ENCODE data around the gene ZBTB7C. TPM values are rescaled to one million over a fixed set of nuclear protein-coding genes. Genes with fewer than 3 reads are reported as not detected.

Gene ZBTB7C
- total and polyA plus RNA-seq, 8 donors = 3.0 to 47.8 (median 19.3) TPM

- no peak overlapping the region for H3K27ac ChIP-seq
- peaks cover 0 to 3% (median 0%) of the 10 kb centered on the region in 3 donors for H3K27me3 ChIP-seq
- intact Hi-C loops (cut with DNase I; ENCODE audit: low total_unique reads) = loop anchor here (10.0 kb wide), 1 partner anchor 111 kb away; no protein-coding TSS in a partner anchor
- no peak for TF ChIP-seq CTCF (IDR thresholded peaks at IDR 0.05)
- TF ChIP-seq POLR2AphosphoS5 (IDR thresholded peaks at IDR 0.05) = no peak
- no peak for TF ChIP-seq POLR2A (IDR thresholded peaks at IDR 0.05)
- TF ChIP-seq EP300 (IDR thresholded peaks at IDR 0.05) = no peak
- DNase-seq = no peak
- H3K36me3 ChIP-seq = no peaks in the 10 kb centered on the region
- H3K4me1 ChIP-seq = peaks cover 0 to 18% (median 3%) of the 10 kb centered on the region in 4 donors
- no peaks in the 10 kb centered on the region for H3K9me3 ChIP-seq
- WGBS, 5 donors = 32 to 65% (median 55%) methylated on average over 4 of the region's 4 CpGs
- H3K4me3 ChIP-seq = no peak overlapping the region
These were observed 75.6 kb downstream of the ZBTB7C start for GRCh38 chr18:48333563-48333962.

- Histone ChIP-seq H3K27ac (no peak overlapping the region), H3K4me3 (no peak overlapping the region), H3K4me1 (peaks cover 0 to 18% (median 3%) of the 10 kb centered on the region in 4 donors), H3K9me3 (no peaks in the 10 kb centered on the region), H3K36me3 (no peaks in the 10 kb centered on the region), H3K27me3 (peaks cover 0 to 3% (median 0%) of the 10 kb centered on the region in 3 donors)
- intact Hi-C loops (cut with DNase I; ENCODE audit: low total_unique reads) = loop anchor here (10.0 kb wide), 1 partner anchor 114 kb away; no protein-coding TSS in a partner anchor
- DNase-seq = peak in 1 of 2 donors; percentile 42
- 60 to 83% (median 64%) methylated on average over 8 of the region's 8 CpGs for WGBS, 5 donors
- no peak for TF ChIP-seq POLR2AphosphoS5 (IDR thresholded peaks at IDR 0.05)
- no peak for TF ChIP-seq CTCF (IDR thresholded peaks at IDR 0.05)
- no peak for TF ChIP-seq EP300 (IDR thresholded peaks at IDR 0.05)
- no peak for TF ChIP-seq POLR2A (IDR thresholded peaks at IDR 0.05)
These were observed 78.9 kb downstream of the ZBTB7C start for GRCh38 chr18:48330016-48330991.

- intact Hi-C loops (cut with DNase I; ENCODE audit: low total_unique reads) = no loop called here
- Histone ChIP-seq H3K36me3 (no peaks in the 10 kb centered on the region), H3K9me3 (no peaks in the 10 kb centered on the region), H3K4me3 (no peak overlapping the region), H3K27me3 (peaks cover 0 to 1% (median 0%) of the 10 kb centered on the region in 3 donors), H3K4me1 (peaks cover 0 to 18% (median 3%) of the 10 kb centered on the region in 4 donors), H3K27ac (no peak overlapping the region)
- TF ChIP-seq EP300 (IDR thresholded peaks at IDR 0.05) (no peak), CTCF (IDR thresholded peaks at IDR 0.05) (no peak), POLR2AphosphoS5 (IDR thresholded peaks at IDR 0.05) (no peak), POLR2A (IDR thresholded peaks at IDR 0.05) (no peak)
- DNase-seq = no peak
- WGBS, 5 donors = 77 to 93% (median 87%) methylated on average over 7 of the region's 7 CpGs
These were observed 80.5 kb downstream of the ZBTB7C start for GRCh38 chr18:48328473-48329210.
